GM21515 (cell line): ENCODE data around the gene ARSB.

ENCODE experiments used
- ATAC-seq: cut with Tn5 transposase; IDR thresholded peaks from one replicate; pipeline ENCODE4 v1.9.1; 2021; ENCODE audit not compliant: unreplicated experiment

ARSB gene

DNA sequence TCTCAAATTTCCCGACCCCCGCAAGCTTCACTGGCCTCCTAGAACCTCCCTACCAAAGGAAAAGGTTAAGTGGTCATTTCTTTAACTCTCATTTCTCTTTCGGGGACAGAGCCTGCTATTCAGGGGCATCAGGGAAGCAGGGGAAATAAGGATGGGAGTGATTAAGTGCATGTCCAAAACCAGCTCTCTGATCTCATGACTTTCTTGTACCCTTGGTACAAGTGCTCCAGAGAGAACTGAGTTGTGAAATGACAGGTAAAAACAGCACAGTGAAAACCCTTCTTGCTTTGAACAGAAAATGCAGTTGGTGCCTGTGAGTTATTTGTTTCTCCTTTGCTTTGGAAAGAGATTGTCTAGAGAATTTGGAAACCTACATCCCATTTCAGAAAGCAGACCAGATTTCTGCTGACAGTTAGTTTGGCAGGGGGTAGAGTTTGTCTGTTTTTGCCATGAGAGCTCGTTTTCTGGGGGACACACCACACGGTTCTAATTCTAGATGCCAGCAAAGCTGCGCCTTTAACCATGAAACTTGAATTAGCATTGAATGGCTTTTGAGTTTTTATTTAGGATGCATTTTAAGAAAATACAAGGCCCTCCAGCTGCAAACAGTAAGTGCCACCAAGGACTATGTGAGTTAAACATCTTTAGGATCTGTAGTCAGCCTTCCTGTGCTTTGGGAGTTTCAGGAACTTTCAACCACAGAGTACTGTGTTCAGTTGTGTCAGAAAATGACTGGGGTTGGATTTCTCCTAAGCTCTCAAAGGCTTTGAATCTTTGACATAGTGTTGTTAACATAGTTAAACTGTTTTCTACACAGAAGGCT, 174.8 kb downstream of the ARSB start:
- ATAC-seq = no peak

DNA sequence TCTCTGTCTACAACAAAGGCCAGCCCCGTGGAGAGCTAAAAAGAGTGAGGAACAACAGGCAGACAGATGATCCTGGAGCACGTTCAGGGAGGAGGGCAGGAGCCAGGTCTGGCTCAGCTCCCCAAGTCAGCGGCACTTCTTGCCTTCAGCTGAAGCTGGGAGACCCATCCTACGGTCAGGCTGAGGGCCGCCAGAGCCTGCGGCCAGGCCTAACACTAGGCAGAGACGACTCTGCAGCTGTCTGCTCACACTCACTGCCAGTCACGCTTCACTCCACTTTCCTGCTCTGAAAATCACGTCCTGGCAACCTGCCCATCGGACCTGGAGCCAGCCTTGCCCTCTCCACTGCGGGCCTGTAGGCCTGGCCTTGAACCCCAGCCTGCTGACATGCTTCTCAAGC, 175.7 kb downstream of the ARSB start:
- ATAC-seq = no peak

DNA sequence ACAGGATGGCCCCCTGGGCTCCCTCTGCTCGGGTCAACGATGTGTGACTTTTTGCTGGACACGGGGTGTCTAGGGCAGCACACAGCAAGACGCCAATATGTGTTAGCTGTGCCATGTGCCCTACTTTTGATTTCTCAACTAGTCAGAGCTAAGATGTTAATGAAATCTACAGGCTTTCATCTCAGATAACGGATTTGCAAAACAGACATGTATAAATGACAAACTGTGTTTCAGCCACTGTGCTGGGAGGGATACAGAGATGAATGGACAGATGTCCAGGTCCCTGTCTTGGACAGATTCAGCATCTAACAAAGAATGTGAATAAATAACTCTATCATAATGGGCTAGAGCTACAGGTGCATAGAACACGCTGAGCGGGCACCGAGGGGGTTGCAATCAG, 176.3 kb downstream of the ARSB start:
- no peak for ATAC-seq

DNA sequence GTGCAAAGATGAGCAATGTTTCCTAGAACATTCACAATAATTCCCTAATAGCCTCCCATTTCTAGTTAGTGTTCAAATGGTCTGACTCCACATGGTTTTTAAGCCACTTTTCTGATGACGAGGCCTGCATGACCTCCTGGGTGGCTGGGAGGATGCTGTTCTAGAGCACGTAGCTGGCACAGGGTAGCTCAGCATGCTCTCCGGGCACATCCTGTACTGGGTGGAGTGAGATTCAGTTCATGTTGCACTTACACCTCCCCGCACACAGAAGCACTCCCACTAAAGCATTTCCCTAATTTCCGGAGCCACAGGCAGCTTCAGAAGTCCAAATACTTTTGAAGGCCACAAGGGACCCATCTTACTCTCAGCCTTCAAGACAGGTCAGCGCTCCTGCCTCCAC, 176.7 kb downstream of the ARSB start:
- no peak for ATAC-seq

DNA sequence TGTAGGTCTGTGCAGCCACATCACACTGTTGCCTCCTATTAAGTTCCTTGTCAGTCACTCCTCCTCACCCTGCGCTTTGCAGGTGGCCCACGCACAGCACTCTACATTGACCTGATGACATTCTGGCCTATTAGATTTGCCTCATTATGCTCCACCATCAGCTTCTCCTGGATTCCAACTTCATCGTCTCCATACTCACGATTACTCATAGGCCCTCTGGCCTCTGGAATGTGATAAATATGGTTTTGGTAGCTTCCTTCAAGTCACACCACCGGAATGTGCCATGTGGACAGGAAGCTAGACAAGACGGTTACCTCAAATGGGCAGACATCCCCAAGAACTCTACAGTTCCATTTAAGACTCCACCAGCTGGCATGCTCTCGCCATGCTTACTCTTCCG, 178.6 kb downstream of the ARSB start:
- no peak for ATAC-seq

DNA sequence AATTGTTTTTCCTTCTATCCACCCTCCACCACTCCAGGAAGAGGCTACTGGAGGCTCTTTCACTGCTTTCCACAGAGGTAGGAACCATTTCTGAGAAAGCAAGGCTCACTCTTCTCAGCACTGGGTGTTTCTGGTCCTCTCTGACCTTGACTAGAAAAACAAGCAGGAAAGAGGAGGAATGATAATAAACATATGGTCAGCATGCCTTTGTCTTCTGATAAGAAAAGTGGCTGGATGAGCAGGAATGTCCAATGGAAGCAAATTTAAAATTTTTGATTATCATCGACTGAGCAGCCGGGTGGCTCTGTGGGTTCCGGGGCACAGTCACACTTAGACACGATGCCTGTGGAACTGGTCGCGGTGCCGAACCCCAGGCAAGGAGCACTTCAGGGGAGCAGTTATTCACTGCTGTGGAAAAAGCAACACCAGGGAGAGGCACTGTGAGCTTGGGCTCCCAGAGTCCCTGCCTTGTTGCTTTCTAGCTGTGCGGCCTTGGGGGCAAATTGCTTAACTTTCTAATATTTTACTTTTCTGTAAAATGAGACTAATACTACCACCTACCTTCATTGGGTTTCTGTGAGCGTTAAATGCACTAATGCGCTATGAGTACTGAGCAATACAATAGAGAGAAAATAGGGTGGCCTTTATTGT, 179.5 kb downstream of the ARSB start:
- ATAC-seq = no peak

DNA sequence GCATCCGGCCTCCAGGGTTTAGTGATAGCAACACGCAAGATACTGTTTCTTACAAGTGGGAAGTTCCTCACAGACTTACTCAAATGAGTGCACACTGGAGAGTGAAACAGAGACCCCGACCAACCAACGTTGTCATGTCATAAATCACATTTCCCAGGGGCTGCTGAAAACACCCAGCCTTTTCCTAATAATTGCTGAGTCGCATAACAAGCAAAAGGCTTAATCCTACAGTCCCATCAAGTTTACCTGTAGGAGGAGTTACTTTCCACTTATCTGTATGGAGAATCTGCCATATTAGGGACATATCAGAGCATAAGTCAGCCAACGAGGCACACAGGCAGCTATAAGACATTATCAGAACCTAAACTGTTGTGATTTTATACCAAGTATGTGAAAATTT, 180.1 kb downstream of the ARSB start:
- ATAC-seq = no peak

DNA sequence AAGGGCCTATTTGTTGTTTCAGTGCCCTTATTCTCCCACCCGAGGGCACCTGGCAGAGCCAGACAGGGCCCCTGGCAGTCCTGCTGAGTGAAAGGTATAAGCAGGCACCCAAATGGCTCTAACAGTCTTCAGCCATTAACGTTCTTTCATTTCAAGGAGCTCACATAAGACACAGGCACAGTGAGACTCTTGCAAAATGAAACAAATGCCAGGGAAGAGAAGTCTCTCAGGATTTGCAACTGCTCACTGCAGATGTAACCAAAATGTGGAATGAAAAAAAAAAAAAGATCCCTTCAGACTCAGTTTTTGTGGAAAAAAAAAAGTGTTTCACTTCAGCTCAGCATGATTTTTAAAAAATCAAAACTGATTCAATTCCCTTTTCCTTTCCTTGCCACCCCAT, 181.2 kb downstream of the ARSB start:
- ATAC-seq = no peak

DNA sequence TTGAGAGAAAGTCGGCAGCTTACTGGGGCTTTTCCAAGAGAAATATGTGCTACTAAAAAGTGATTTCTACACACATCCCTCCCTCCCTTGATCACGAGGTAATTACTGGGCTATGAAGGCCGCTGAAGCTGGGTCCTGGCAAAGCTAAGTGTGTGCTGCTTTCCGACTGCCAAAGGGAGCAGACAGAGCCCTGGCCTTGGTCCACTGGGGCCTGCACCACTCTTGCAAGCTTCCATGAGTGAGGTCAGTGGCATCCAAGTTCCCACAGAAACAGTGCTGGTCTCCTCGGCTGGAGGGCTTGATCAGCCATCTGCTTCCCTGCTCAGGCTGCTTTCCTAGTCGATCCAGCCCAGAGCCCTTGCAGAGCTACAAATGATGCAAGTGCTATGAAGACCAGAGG, 181.8 kb downstream of the ARSB start:
- ATAC-seq = no peak

DNA sequence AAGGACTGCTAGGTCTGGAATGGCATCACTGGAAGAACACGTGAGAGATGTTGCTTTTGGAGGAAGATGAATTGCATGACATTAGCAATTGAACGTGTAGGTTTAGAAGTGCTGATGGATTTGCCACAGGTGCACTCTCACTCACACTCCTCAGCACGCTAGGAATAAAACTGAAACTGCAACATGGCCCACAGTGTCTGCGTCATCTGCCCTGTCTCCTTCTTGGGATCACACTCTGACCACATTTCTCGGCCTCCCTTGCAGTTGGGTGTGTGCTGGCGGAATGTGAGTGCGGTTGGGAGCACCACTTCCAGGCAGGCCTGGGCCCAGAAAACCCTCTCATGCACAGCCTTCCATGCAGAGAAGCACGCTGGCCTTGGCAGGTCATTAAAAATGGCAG, 183.7 kb downstream of the ARSB start:
- ATAC-seq = no peak

DNA sequence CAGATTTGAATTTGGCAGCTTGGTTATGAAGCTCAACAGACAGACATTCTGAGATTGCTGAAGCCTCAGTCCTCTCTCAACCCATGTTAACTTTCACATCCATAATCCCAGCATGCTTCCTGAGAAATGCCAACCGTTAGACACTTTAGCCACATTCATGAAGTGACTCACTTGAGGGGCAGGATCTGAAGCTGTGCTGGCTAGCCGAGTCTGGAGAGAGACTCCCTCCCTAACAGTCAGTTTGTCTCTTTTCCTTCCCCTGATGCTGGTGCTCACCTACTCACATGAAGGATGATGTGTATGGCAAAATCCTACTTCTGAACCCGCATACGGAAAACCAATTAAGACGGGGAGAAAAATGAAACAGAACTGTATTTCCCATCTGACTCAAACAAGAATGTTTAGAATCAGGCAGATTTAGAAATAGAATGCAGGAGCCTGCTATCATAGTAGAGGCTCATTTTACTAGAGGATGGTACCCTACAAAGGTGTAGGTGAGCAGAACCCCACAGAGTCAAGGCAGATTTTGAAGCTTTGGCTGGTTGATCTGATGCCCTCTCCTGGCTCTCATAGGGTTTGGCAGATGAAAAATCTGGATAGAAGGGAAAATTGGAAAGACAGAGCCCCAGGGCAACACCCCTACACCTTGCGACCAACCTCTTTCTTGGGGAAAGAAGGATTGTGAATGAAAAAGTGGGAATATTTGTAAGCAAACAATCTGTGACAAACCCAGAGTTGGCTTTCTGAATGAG, 185.7 kb downstream of the ARSB start:
- ATAC-seq = no peak

DNA sequence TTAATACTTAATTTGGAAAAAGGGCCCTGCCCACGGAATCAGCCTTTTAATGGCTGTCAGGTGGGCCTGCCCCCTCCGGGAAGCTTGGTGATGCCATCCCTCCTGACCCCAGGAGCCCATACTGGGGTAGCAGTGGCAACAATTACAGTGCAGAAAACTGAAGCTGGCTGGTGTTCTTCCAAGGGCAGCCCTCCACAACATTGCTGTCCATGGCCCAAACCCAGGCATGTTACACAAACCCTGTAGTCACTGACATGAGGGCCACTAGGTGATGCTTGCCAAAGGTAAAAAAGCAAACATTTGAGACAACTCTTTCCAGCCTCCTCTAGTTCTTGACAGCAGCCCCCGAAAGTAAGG, 186.5 kb downstream of the ARSB start:
- ATAC-seq = no peak

DNA sequence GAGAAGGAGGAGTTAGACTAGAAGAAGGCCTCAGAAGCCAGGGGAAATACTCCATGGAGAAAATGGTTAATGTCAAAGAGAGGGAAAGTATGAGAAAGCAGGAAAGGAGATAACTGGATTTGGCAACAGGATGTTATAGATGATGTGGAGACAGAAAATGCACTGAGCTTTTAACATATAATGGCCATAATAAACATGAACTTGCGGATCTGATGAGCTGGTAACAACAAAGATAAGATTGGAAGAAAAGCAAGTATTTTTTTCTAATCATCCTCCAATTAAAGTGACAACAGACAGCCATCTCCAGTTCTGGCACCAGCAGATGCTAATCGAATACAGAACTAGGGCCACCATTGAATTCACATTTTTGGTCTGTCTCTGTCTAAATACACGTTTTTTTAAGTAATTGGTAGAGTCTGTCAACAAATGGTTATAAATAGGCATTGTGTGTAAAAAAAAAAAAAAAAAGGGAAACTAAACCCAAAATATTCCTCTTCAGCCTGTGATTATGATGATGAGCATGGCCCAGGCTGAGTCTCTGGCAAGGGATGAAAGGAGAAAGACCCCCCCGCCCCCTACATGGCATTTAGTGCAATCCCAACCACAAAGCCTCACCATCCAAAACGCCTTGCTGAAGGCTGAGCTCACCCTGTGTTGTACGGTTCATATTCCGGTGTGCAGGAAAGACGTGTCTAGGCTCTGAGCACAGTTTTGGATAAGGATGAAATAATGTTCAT, 187.0 kb downstream of the ARSB start:
- no peak for ATAC-seq

DNA sequence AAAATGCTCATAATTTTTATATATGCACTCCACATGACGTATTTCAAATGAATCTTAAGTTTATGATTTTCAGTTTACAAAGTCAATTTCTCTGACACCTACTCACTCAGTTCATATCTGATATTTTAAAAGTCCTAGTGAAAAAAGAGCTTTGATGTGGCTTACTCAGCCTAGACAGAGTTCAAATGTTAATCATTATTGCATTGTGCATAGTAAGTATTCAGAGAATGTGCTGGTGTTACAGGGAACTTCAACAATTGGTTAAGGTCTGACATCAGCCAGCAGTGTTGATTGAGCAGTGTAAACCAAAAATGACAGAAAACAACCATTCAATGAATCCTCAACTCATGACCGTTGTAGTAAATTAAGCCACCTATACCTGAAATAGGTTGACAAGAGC, 189.4 kb downstream of the ARSB start:
- ATAC-seq = no peak

DNA sequence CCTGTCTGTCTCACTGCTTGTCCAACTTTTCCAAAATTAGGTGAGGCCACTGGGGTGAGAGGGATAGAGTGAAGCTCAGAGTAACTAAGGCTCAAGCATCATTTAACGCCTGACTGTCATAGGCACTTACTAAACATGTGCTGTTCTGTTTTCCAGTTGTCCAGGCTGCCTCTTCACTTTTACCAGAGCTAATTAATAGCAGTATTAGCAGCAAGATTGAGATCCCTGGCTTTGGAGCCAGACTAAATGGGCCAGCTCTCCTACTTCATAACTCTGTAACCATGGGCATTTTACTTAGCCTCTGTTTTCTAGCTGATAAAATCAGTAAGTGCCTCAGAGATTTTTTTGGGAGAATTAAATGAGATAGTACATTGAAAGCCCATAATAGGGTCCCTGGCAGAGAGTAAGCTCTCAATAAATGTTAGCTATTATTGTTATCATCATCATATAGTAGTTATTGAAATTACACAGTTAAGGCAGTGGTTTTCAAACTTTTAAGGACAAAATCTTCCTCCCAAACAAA, 190.4 kb downstream of the ARSB start:
- ATAC-seq = no peak

DNA sequence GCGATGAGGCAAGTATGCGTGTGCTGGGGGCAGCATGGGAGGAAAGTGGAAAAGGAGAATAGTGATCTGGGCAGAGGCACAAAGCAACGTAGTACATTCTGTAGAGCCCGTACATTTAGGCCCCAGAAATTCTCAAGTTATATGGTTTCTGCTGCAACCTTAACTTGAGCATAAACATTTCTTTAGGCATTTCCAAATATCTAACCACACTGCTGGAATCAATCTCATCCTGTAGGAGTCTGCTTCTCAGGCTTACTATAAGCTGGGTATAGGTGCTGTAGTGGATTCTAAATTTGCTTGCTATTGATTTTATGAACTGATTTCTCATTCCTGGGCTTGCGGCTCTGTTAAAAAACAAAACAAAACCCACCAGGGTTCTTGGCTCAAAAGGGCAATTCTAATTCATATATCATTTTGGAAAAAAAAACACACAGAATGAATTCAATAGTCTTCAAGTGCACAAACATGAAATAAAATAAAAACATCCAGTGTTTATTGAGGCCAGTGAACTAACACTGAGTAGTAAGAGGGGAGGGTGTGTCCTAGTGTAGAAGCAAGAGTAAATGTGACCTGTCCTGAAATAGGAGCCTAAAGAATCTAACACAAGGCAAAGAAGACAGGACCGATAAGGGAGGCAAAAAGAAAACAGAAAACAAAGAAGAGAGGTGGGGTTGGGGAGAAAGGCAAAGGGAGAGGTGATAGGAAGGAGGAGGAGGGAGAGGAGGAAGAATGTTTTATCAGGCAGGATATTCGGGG, 191.0 kb downstream of the ARSB start:
- ATAC-seq = no peak

DNA sequence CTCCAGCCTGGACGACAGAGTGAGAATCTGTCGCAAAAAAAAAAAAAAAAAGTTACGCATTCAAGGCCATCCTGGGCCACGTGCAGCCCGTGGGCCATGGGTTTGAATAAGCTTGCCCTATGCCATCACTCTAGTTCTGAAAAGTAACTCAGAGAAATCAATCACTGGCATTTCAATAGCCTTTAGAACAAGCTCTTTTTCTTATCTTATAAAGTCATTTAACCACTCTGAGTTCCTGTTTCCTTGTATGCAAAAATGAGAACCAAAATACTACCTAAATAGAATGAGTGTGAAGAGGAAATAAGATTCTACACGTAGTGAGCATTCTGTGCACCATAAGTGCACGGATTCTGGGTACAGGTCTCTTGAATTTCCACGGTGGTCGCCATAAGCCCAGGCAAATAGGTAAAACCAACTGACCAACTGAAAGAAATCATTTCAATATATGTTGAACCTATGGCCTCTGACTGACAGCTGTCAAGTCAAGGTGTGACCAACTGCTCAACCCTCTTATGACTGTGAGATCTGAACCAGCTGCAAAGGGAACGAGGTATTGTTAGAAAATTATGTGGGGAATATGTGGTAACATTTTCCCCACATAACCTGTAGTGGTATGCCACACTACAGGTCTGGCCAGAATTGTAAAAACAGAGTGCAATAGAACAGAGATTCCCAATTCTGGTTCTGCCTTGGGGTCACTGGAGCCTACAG, 192.6 kb downstream of the ARSB start:
- ATAC-seq = no peak

DNA sequence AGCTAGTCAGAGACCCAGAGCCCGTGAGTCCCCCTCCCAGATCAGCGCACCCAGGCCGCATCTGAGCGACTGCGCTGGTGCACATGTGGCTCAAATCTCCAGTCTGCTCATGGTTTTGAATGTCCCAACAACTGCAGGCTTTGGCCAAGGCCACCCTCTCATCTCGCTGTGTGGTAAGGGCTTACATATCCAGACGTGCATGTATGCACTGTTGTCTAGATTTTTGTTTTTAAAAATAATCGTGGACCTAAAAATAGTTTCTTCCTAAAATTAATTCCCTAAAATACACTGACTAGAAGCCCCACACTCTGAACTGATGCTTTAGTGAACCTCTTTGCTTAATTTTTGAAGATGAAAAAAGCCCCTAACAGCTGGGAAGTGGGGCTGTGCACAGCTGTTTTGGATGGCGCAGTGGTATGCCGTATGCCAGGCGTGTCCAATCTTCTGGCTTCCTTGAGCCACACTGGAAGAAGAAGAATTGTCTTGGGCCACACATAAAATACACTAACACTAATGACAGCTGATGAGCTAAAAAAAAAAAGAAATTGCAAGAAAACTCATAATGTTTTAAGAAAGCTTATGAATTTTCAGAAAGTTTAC, 193.5 kb downstream of the ARSB start:
- ATAC-seq = no peak

DNA sequence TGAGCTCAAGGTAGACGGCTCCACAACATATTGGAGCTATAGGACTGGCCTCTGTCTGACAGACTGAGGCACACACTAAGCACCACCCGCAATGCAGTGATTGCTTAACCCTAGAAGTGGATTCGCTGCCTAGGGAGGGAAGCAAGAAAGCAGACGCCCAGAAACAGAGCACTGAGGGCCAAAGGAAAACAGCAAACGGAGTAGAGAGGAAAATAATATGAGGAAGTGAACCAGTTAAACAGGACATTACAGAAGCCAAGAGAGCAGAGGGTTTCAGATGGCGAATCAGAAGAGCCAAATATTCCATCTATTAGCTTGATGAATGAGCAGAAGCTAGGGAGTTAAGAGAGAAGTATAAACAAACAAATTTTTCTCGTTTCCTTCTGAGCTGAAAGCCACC, 197.3 kb downstream of the ARSB start:
- no peak for ATAC-seq

DNA sequence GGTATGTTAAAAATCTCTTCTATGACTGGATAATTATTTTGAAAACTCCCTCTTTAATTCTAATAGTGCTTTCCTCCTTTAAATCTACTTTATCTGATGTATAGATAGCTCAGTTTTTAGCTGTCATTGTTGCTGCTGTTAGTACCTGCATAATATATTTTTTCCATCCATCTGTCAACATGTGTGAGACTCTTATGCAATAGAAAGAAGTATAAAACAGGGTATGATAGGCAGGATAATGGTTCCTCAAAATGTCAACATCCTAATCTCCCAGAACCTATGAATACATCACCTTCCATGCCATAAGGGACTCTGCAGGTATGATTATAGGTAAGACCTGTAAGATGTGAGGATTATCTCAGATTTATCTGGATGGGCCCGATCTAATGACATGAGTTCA, 199.7 kb downstream of the ARSB start:
- ATAC-seq = no peak
